ENCODE measurements around the gene POP4. TPM values are rescaled to one million over a fixed set of nuclear protein-coding genes. Genes with fewer than 3 reads are reported as not detected.
"Not testable (repeated sequence)": the region's sequence is repeated elsewhere in the genome, so short reads cannot be mapped to it uniquely, and the experiment has no call there.

POP4 gene
- total RNA-seq (100 to 1,000 TPM in 1 of 5 donors, 10 to 100 TPM in 2, 1 to 10 TPM in 2; 2.0 to 162 (median 40.7) TPM), polyA plus RNA-seq (100 to 1,000 TPM in 1 of 3 donors, 10 to 100 TPM in 2; 51.3 to 120 (median 83.4) TPM)
- long read RNA-seq, donor 1, transcript POP4-202 (7 exons, 3,385 nt): major isoform, 5 of 7 reads
- long read RNA-seq, donor 1, partial matches to known transcripts: 0 of 7 reads
- long read RNA-seq, donor 1, other reads (novel, unspliced or antisense): 0 of 7 reads
- long read RNA-seq, donor 2, transcript POP4-202 (7 exons, 3,385 nt): major isoform, 8 of 8 reads
- long read RNA-seq, donor 2, partial matches to known transcripts: 0 of 8 reads
- long read RNA-seq, donor 2, other reads (novel, unspliced or antisense): 0 of 8 reads
- long read RNA-seq, donor 3, transcript POP4-202 (7 exons, 3,385 nt): major isoform, 7 of 7 reads
- long read RNA-seq, donor 3, partial matches to known transcripts: 0 of 7 reads
- long read RNA-seq, donor 3, other reads (novel, unspliced or antisense): 0 of 7 reads
- long read RNA-seq, donor 4, partial matches to known transcripts: 0 of 1 reads
- long read RNA-seq, donor 4, other reads (novel, unspliced or antisense): 0 of 1 reads
- long read RNA-seq, donor 5, transcript POP4-202 (7 exons, 3,385 nt): major isoform, 8 of 8 reads
- long read RNA-seq, donor 5, partial matches to known transcripts: 0 of 8 reads
- long read RNA-seq, donor 5, other reads (novel, unspliced or antisense): 0 of 8 reads
- long read RNA-seq, donor 6, transcript POP4-202 (7 exons, 3,385 nt): major isoform, 15 of 15 reads
- long read RNA-seq, donor 6, partial matches to known transcripts: 0 of 15 reads
- long read RNA-seq, donor 6, other reads (novel, unspliced or antisense): 0 of 15 reads
- long read RNA-seq, donor 7, transcript POP4-202 (7 exons, 3,385 nt): major isoform, 11 of 12 reads
- long read RNA-seq, donor 7, partial matches to known transcripts: 0 of 12 reads
- long read RNA-seq, donor 7, other reads (novel, unspliced or antisense): 0 of 12 reads
- long read RNA-seq, donor 8, partial matches to known transcripts: 0 of 4 reads
- long read RNA-seq, donor 8, other reads (novel, unspliced or antisense): 0 of 4 reads
- long read RNA-seq, donor 9, transcript POP4-202 (7 exons, 3,385 nt): major isoform, 9 of 11 reads
- long read RNA-seq, donor 9, partial matches to known transcripts: 0 of 11 reads
- long read RNA-seq, donor 9, other reads (novel, unspliced or antisense): 0 of 11 reads
- long read RNA-seq, donor 10, partial matches to known transcripts: 0 of 4 reads
- long read RNA-seq, donor 10, other reads (novel, unspliced or antisense): 0 of 4 reads

DNA sequence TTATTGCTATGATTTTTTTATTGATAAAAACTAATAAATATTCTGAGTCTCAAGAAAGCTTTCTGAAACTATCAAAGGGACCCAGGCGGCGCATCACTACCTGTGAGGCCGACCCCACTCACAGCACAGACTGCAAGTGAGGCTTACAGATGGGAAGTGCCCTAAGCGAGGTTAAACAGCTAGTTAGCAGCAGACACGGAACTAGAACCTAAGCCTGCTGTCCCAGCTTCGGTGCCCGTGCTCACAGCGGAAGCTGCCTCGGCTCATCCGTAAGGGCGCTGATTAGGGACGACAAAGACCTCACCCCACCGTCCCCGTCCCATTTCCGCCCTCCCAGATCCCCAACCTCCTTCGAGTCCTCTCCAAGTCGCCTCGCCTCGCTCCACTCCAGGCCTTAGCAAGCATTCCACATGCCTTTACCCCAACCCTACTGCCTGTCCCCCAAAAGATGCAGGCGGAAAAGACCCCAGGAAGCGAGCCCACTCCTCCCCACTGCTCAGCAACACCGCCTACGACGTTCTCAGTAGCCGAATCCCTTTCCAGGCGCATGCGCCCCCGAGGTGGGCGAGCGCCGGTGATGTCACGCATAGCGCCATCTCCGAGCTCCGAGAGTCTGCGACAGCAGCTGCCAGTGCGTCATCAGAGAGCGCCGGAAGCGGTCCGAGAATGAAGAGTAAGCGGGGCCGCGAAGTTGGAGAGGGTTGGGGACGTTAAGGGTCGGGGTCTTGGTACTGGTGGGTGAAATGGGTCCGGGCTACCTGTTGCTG lies at the start of gene POP4:
TSS of gene POP4 (plus strand) at position 631 of the 767 bp plus-strand sequence. CDS start at position 667, 36 bp downstream.
- peak; percentile 98 to 99 for DNase-seq
- H3K9me3 ChIP-seq: no peaks in the 10 kb centered on the region
- H3K4me1 ChIP-seq: peaks cover 15 to 29% (median 25%) of the 10 kb centered on the region in 4 donors
- H3K36me3 ChIP-seq: peaks cover 15 to 24% (median 20%) of the 10 kb centered on the region in 4 donors
- intact Hi-C loops (cut with DNase I; ENCODE audit: low total_unique reads): no loop called here
- peak within 1 kb of the TSS; percentile 94 to 99 (median 97) for H3K27ac ChIP-seq
- H3K27me3 ChIP-seq: no peaks in the 10 kb centered on the region
- peak within 1 kb of the TSS; percentile 74 to 95 (median 85) for H3K4me3 ChIP-seq
- peak in 1 of 7 experiments; percentile 29 for TF ChIP-seq CTCF (IDR thresholded peaks at IDR 0.05)
- no peak for TF ChIP-seq EP300 (IDR thresholded peaks at IDR 0.05)
- TF ChIP-seq POLR2AphosphoS5 (IDR thresholded peaks at IDR 0.05): peak; percentile 98 to 99 (median 99)
- TF ChIP-seq POLR2A (IDR thresholded peaks at IDR 0.05): peak in 2 of 4 donors; percentile 95 to 98
- WGBS, 5 donors: 0 to 1% (median 0%) methylated on average over 39 to 47 of the region's 47 CpGs

DNA sequence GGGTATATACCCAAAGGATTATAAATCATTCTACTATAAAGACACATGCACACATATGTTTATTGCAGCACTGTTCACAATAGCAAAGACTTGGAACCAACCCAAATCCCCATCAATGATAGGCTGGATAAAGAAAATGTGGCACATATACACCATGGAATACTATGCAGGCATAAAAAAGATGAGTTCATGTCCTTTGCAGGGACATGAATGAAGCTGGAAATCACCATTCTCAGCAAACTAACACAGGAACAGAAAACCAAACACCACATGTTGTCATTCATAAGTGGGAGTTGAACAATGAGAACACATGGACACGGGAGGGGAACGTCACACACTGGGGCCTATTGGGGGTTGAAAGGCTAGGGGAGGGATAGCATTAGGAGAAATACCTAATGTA lies 47.0 kb upstream of the POP4 start:
- H3K4me1 ChIP-seq; H3K4me3 ChIP-seq; DNase-seq; H3K27ac ChIP-seq; intact Hi-C loops (cut with DNase I; ENCODE audit: low total_unique reads); H3K36me3 ChIP-seq: not testable (repeated sequence)
- H3K9me3 ChIP-seq: peaks cover 3 to 49% (median 39%) of the 10 kb centered on the region in 4 donors
- 75 to 94% (median 90%) methylated on average over 2 of the region's 2 CpGs for WGBS, 5 donors
- H3K27me3 ChIP-seq: peaks cover 0 to 25% (median 0%) of the 10 kb centered on the region in 3 donors

- TF ChIP-seq POLR2A (IDR thresholded peaks at IDR 0.05): no peak
- 80 to 85% (median 83%) methylated on average over 4 of the region's 4 CpGs for WGBS, 5 donors
Observed at GRCh38 chr19:29559743-29560142, 46.3 kb upstream of the POP4 start.

GRCh38 chr19:29560313-29561075 lies 45.6 kb upstream of the POP4 start:
- no peak for DNase-seq
- no peaks in the 10 kb centered on the region for H3K36me3 ChIP-seq
- H3K9me3 ChIP-seq: peaks cover 3 to 40% (median 29%) of the 10 kb centered on the region in 4 donors
- H3K27me3 ChIP-seq: peaks cover 0 to 37% (median 0%) of the 10 kb centered on the region in 3 donors
- H3K27ac ChIP-seq: no peak overlapping the region
- intact Hi-C loops (cut with DNase I; ENCODE audit: low total_unique reads): no loop called here
- H3K4me1 ChIP-seq: no peaks in the 10 kb centered on the region
- 71 to 87% (median 80%) methylated on average over 6 of the region's 6 CpGs for WGBS, 5 donors
- no peak overlapping the region for H3K4me3 ChIP-seq
- no peak for TF ChIP-seq POLR2A (IDR thresholded peaks at IDR 0.05)
- TF ChIP-seq CTCF (IDR thresholded peaks at IDR 0.05): no peak
- TF ChIP-seq EP300 (IDR thresholded peaks at IDR 0.05): no peak
- TF ChIP-seq POLR2AphosphoS5 (IDR thresholded peaks at IDR 0.05): no peak

More at GRCh38 chr19:29559743-29560142, 46.3 kb upstream of the POP4 start:
- DNase-seq: no peak
- intact Hi-C loops (cut with DNase I; ENCODE audit: low total_unique reads): no loop called here
- peaks cover 3 to 43% (median 33%) of the 10 kb centered on the region in 4 donors for H3K9me3 ChIP-seq
- H3K4me1 ChIP-seq: no peaks in the 10 kb centered on the region
- peaks cover 0 to 30% (median 0%) of the 10 kb centered on the region in 3 donors for H3K27me3 ChIP-seq
- no peaks in the 10 kb centered on the region for H3K36me3 ChIP-seq
- H3K4me3 ChIP-seq: no peak overlapping the region
- H3K27ac ChIP-seq: no peak overlapping the region

All from stomach (tissue), 19 donors.